Prostate gland (tissue), 2 donors: Measurements from ENCODE around the gene GPBP1L1.

Source experiments
- CTCF ChIP-seq, 4 experiments: fragments of 200-600 bp in 2 of 4; fragments of 450-650 bp in 2 of 4; sonication (generic) in 2 of 4; IDR thresholded peaks; 1 replicate in 3 of 4; 2 replicates in 1 of 4; pipeline ENCODE4 v1.5.1; 2016 to 2019; ENCODE audit warnings: antibody characterized with exemption in 4 of 4, mild to moderate bottlenecking in 2 of 4, moderate library complexity in 2 of 4
- POLR2A ChIP-seq: fragments of 450-650 bp; IDR thresholded peaks from one replicate; pipeline ENCODE4 v1.6.1; 2016; ENCODE audit warnings: antibody characterized with exemption, mild to moderate bottlenecking
- POLR2AphosphoS5 ChIP-seq: sonication (generic); formaldehyde crosslinking; IDR thresholded peaks from one replicate; pipeline ENCODE4 v1.6.1; 2017; ENCODE audit warnings: antibody characterized with exemption

- no peak for TF ChIP-seq POLR2A
- no peak for TF ChIP-seq CTCF (IDR thresholded peaks at IDR 0.05)
- no peak for TF ChIP-seq POLR2AphosphoS5
These were observed 17.8 kb downstream of the GPBP1L1 start for GRCh38 chr1:45668526-45668925.
